Right hindlimb (tissue), 1 donor: ENCODE data around the gene GIT2.
"Not testable (repeated sequence)": the region's sequence is repeated elsewhere in the genome, so short reads cannot be mapped to it uniquely, and the experiment has no call there.

ENCODE experiments used
- DNase-seq: peaks from one replicate; pipeline ENCODE4 v3.0.0-alpha.2; 2018

GIT2 gene

DNA sequence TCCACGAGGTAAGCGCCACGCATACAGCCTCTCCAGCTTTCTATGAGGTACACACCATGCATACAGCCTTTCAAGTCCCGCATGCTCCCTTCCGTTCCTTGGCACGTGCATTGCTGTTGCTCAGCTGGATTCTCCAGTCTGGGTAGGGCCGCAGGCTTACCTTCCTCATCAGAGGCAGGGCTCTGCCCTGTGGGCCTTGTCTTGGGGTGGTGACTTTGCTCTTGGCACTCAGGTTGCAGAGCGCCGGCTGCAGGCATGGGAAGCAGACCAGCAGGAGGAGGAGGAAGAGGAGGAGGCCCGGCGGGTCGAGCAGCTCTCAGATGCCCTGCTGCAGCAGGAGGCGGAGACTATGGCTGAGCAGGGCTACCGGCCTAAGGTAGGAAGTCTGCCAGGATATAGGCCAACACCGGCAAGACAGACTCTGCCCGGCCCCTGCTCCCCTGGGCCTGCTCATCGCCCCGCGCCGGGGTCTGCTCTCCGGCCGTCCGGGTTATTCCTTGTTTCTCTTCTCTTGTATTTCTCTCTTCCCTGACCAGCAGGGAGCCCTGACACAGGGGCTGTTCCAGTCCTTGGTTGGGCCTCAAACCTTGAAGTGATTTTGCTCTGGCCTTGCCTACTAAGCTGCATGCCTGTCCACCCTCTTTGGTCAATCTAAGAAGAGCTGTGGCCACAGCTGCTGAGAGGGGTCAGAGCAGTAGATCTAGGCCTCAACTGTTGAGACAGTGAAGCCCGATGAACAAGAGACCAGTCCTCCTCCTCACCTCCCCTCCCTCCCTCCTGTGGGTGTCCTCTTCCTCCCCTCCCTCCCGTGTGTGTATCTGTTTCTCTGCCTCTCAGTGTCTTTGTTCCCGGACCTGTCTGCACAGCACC is 80.8 kb downstream of the GIT2 start:
- DNase-seq: no peak

DNA sequence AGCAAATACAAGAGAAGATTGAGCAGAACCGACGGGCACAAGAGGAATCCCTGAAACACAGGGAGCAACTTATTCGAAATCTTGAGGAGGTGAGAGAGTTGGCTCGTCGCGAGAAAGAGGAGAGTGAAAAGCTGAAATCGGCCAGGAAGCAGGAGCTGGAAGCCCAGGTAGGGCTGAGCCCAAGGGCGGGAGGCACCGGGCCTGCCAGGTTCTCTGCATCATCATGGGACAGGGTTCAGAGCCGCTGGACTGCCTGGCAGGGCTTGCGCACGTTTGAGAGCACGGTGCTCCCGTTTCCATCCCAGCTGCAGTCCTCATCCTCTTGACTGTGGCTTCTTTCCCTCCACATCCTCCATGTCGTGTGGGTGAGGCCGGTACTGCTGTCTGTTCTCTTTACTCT is 81.7 kb downstream of the GIT2 start:
- DNase-seq: no peak

DNA sequence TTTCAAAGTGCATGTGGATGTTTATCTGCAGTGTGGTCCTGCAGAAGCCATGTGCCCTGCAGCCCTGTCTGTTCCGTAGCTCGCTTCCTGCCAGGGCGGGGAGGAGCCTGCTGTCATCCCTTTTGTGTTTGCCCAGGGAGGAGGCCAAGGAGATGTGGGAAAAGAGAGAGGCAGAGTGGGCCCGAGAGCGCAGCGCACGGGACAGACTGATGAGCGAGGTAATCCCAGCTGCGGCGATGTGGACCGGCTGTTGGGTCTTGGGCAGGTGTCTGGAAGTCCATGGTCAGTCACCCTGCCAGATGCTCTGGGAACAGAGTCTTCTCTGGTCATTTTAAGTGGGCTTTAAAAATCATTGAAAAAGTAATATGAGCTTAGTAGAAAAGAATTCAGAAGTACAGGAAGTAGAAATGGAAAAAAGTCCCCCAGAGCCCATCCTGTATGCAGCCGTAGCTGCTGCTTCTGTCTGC is 83.3 kb downstream of the GIT2 start:
- DNase-seq: peak; percentile 71

DNA sequence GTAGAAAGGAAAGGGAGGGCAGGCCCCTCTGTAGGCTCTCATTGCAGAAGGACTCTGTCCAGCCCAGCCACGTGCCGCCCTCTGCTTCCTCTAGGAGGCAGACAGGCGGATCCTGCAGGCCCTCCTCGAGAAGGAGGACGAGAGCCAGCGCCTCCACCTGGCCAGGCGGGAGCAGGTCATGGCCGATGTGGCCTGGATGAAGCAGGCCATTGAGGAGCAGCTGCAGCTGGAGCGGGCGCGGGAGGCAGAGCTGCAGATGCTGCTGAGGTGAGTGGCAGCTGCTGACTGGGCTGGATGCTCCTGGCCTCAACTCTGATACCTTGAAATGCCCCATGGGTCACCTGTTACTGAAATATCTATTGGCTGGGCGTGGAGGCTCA is 85.2 kb downstream of the GIT2 start:
- DNase-seq: no peak

DNA sequence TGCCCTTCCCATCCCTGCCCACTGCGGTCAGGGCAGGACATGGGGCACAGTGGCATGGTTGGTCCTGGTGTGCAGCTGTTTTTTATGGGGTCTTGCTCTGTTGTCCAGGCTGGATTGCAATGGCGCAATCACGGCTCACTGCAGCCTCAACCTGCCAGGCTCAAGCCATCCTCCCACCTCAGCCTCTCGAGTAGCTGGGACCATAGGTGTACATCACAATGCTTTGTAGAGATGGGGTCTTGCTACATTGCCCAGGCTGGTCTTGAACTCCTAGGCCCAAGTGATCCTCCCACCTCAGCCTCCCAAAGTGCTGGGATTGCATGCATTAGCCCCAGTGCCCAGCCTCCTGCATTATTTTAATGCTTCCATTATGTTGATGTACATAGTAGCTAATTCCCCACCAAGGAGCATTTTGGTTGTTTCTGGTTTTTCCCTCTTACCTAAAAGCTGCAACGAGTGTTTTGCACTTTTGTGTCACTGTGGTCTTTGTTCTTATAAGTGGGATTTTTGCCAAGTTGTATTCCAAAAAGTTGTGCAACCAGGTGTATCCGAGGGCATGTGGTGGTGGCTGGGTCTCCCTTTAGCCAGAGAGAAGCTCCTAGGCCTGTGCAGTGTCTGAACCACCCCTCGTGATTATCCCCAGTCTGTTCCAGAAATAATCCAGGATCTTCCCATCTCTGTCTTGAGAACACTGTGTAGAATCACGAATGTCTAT is 85.8 kb downstream of the GIT2 start:
- no peak for DNase-seq

DNA sequence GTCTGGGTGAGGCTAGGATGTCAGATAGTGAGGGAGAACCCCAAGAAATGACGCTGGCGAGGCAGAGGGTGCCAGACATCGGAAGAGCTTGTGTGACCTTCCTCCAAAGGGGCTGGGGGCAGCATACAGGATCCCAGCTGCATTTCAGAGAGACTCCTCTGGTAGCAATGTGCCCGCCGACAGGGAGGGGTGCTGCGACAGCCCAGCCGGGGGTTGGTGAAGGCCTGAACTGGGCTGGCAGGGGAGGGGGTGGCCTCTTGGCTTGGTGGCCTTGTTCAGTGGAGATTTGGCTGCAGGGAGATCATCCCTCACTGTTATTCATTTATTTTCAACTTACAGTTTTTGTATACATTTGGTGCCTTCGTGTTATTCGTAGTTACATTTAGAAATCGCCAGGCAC is 90.9 kb downstream of the GIT2 start:
- no peak for DNase-seq

DNA sequence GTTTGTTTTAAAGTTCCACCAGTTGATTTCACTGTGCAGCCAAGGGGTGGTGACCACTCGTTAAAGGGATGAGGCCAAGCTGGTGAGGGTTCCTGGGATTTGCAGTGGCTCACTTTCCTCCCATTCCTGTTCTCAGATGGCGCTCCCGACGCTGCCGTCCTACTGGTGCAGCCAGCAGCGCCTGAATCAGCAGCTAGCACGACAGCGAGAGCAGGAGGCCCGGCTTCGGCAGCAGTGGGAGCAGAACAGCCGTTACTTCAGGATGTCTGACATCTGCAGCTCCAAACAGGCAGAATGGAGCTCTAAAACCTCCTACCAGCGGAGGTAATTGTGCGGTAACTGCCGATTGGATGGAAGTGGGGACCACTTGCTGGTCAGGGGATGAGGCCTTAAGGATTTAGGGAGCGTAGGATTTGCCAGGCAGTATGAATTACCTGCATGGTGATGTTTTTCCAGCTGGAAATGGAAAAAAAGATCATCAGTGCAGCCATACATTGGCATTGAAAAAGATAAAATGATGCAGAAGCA is 93.2 kb downstream of the GIT2 start:
- no peak for DNase-seq

DNA sequence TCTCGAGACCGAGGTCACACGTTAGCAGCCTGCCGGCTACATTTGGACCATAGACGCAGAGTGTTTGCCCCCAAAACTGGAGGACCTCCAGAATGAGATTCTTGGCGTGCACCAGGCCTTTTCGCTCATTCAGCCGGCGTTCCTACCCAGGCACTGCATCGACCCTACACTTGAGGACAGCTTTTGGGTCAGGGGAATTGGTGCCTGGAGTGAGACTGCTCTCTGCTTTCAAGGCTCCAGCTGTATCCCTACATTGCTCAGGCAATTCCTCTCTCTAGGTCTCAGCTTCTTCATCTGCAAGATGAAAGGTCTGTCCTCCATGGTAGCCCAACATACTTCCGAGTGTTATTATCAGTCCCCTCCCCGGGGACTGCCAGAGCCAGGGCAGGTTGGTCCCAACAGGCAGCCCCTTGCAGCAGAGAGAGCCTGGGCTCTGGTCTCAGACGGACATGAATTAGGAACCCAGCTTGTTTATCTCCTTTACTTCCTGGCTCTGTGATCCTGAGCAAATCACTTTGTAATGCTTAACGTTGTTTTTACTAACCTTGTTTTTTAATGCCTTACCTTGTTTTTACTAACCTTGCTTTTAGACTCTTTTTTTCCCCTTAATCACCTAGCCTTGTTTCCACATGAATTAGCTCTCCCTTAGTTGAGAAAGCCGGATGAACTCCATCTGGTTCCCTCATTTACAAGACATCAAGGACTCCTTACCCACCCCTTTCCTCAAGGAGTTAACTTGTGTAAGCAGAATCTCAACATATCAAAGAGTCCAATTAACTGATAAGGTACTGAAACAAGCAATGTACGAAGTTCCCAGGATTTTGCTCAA is 95.2 kb downstream of the GIT2 start:
- DNase-seq: no peak

DNA sequence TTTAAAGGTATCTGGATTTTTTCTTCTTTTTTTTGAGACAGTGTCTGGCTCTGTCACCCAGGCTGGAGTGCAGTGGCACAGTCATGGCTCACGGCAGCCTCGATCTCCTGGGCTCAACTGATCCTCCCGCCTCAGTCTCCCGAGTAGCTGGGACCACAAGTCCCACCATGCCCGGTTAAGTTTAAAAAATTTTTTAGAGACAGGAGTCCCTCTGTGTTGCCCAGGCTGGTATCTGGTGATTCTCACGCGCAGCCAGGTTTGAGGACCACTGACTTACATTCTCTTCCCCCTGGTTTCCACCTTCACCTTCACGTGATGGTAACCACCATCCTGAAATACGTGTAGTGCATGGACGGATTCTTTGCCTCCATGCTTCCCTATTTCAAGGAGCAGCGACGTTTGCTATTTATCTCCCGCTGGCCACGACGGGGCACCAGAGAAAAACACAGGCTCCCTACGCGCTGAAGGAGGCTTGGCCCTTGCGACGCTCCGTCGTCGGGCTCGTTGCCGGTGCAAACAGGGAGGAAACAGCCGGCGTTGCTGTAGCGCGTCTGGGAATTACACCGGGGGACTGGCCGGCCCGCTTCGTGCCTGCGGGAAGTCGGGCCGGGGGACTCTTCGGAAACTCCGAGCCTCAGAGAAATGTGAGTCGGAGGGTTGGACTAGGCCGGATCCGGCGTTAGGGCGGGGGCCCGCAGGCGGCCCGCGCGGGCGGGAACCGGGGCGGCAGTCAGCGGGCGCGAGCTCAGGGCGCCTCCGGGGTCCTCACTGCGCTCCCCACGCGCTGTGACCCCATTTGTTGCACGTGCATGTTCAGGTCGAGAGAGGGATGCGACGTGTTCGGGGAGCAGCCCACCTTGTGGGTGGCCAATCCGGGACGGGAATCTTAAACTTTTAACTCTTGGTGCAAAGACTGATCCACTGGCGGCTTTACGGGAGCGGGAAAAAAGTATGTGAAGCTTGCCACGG is 96.1 kb downstream of the GIT2 start, which contains the start of gene TCHP:
TSS of gene TCHP (plus strand) at position 492 of the 969 bp plus-strand sequence. CDS start 2,753 bp downstream, outside the sequence.
- DNase-seq: peak; percentile 94

DNA sequence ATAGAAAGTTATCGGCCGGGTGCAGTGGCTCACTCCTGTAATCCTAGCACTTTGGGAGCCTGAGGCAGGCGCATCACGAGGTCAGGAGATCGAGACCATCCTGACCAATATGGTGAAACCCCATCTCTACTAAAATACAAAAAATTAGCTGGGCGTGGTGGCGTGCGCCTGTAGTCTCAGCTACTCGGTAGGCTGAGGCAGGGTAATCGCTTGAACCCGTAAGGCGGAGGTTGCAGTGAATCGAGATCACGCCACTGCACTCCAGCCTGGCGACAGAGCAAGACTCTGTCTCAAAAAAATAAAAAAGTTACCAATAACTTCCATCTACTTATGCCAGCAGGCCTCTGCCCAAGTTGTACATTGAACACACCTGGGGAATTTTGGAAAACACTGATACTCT is 96.8 kb downstream of the GIT2 start:
- DNase-seq: not testable (repeated sequence)

DNA sequence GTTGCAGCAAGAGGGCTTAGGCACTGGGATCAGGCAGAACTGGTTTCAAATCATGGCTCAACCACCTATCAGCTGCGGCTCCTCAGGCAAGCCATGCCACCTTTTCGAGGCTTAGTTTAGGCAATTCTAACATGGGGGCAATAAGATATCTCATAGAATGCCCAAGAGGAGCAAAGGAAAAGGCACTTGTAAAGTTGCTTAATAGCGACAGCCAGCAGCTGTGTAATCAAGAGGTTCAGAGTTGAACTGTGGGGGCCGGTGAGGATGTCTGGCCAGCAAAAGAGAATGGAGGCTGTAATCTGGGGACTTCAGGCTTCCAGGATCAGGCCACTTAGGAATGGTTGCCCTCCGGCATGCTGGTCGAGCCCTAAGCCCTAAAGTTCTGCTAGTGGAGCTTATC is 99.1 kb downstream of the GIT2 start:
- no peak for DNase-seq

DNA sequence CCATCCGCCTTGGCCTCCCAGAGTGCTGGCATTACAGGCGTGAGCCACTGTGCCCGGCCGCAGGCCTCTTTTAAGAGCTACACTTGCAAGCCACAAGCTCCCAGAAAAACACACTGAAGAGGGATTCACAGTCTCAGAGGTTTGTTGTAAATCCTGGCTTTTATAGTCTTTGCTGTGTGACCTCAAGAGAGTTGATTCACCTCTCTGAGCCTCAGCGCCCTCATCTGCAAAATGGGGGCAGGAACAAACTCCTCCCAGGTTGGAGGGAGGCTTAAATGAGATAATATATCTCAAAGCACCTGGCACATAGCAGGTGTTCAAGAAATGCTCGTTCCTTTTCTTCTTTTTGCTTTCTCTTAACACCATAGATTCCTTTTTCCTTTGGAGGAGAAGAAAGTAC is 100.0 kb downstream of the GIT2 start:
- no peak for DNase-seq

DNA sequence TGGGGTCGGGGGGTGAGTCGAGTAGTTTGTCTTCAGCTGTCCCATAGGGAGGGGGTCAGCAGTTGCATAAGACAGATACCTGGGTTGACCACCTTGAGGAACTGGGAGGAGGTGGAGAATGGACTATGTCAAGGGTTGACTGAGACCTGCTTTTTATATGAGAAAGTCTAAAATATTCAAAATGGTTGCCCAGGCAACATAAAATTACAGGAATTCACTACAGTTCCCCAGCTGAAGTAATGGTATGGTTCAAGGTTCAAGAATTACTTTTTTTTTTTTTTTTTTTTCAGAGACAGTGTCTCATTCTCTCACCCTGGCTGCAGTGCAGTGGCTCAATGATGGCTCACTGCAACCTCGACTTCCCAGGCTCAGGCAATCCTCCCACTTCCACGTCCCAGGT is 101.2 kb downstream of the GIT2 start:
- DNase-seq: no peak

DNA sequence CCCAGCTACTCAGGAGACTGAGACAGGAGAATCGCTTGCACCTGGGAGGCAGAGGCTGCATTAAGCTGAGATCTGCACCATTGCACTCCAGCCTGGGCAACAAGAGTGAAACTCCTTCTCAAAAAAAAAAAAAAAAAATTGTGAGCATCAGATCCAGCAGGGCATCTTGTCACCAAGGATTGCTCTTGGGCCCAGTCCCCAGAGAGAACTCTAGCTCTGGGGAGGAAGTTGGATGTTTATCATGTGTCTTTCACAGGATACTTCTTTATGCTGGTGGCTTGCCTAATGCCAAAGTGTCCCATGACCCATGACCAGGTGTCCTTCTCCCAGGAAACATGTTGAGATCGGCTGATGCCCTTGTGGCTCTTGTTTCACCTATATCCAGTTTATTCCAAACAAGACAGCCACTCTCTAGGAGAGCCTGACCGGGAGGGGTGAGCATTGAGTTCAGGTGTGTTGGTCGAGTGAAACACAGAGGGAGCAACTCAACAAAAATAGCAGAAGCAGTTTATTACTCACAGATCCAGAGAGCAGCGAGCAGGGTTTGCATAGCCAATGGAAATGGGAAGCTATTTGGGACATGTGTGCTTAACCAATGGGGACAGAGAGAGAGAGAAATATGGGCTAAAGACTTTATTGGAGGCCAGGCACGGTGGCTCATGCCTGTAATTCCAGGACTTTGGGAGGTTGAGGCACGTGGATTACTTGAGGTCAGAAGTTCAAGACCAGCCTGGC is 102.7 kb downstream of the GIT2 start:
- no peak for DNase-seq

DNA sequence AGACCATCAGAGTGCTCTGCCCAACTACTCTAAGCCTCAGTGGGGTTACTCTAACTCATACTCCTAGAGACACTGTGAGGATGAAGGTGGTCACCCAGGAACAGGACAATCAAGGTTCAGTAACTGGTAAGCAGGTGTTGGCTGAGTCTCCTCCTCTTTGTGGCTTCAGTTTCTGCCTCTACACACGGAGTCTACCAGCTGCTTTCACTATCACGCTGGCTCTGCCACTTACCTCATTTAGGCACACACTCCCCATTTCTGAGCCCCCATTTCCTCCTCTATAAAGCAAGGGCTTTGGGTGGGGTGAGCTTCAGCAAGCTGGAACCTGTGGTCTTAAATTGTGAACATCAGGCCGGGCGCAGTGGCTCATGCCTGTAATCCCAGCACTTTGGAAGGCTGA is 103.4 kb downstream of the GIT2 start:
- no peak for DNase-seq

DNA sequence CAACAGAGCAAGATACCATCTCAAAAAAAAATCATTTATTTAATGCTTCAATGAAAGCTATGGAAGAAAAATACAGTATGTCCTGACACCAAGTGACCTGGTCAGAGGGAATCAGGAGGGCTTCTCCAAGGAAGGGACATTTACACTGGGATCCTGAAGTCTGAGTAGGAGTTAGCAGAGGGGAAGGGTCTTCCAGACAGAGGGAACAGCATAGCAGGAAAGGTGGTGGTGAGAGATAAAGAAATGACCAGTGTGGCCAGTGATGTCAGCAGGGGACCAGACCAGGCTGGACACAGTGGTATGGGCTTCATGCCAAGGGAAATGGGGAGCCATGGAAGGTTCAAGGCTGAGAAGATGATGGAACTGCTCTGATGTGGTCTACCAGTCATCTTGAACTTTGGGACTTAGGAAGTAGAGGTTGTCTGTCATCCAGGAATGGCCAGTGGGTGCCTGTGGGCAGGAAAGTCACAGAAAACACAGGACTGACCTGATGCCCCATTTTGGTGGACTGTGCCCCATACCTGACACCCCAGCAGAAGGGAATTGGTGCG is 103.9 kb downstream of the GIT2 start:
- no peak for DNase-seq

DNA sequence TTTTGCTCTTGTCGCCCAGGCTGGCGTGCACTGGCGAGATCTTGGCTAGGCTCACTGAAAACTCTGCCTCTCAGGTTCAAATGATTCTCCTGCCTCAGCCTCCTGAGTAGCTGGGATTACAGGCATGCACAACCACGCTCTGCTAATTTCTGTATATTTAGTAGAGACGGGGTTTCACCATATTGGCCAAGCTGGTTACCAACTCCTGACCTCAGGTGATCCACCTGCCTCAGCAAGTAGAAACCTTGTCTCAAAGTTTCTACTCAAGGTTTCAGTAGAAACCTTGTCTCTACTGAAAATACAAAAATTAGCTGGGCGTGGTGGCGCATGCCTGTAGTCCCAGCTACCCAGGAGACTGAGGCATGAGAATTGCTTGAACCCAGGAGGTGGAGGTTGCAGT is 104.4 kb downstream of the GIT2 start:
- not testable (repeated sequence) for DNase-seq

DNA sequence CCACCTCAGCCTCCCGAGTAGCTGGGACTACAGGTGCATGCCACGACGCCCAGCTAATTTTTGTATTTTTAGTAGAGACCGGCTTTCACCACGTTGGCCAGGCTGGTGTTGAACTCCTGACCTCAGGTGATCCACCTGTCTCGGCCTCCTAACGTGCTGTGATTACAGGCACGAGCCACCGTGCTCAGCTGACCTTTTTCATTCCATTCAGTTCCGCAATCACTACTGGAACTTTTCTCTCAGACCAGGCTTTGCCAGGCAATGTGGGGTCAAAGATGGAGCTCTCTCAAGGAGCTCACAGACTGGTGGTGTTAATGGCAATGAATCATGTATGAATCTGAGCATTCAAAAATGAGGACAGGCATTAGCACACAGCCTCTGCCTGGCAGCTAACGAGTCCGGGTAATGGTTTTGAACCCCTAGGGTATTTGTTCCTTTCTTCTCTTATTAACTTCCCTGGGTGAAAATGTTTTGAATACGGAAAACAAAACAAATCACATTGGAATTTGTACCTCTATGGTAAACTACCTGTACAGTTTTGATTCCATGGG is 105.5 kb downstream of the GIT2 start:
- no peak for DNase-seq

DNA sequence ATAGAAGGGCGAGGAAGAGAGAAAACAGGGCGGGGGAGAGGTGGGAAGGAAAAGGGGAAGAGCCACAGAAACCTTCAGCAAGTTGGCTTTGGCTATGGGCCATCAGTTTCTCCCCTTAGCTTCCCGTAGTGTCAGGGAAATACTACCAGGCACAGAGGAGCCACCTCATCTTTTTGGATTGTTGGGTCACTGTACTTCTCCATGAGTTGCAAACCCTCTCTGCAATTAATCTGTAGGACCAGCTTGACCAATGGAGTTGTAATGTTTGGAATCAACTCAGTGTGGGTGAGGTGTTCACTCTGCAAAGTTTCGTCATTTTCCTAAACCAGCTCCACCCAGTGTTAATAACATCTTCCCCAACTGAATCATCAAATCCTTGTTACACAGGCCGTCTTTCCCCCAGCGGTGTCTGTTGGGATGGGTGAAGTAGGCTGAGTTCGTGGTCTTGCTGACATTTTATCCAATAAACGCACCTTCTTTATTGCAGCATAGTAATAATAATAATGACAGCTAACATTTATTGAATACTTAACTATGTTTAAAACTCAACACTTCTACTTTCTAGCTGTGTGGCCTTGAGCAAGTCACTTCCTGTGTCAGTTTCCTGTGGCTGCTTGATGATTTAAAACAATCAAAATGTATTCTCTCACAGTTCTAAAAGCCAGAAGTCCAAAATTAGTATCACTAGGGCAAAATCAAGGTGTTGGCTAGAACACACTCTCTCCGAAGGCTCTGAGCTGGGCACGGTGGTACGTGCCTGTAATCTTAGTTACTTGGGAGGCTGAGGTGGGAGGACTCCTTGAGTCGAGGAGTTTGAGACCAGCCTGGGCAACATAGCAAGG is 107.8 kb downstream of the GIT2 start:
- DNase-seq: no peak
